Suprapubic skin (tissue), 4 donors: ENCODE results near the gene LAT. TPM values are rescaled to one million over a fixed set of nuclear protein-coding genes. Genes with fewer than 3 reads are reported as not detected.
A peak's percentile ranks its signal among the peaks of the same experiment; 100 is the strongest.

Experiments
- DNase-seq, 2 donors: peaks; one replicate each; pipeline ENCODE4 v3.0.0-alpha.2; 2019; ENCODE audit warnings: low spot score in 2 of 2
- H3K27ac ChIP-seq: fragments of 200-600 bp; sonication (generic); one replicate; pipeline ENCODE4 v1.5.1; 2019
- H3K27me3 ChIP-seq: fragments of 200-600 bp; sonication (generic); one replicate; pipeline ENCODE4 v1.5.1; 2019
- H3K36me3 ChIP-seq: fragments of 200-600 bp; sonication (generic); one replicate; pipeline ENCODE4 v1.5.1; 2019
- H3K4me1 ChIP-seq: fragments of 200-600 bp; sonication (generic); one replicate; pipeline ENCODE4 v1.5.1; 2019
- H3K4me3 ChIP-seq: fragments of 200-600 bp; sonication (generic); one replicate; pipeline ENCODE4 v1.5.1; 2019; ENCODE audit warnings: mild to moderate bottlenecking
- H3K9me3 ChIP-seq: fragments of 200-600 bp; sonication (generic); one replicate; pipeline ENCODE4 v1.5.1; 2019
- CTCF ChIP-seq, 2 donors: fragments of 200-600 bp in 1 of 2; fragments of 450-650 bp in 1 of 2; sonication (generic) in 1 of 2; IDR thresholded peaks; one replicate each; pipeline ENCODE4 v1.5.1; 2016 to 2019; ENCODE audit warnings: antibody characterized with exemption in 2 of 2, mild to moderate bottlenecking in 1 of 2, moderate library complexity in 1 of 2
- EP300 ChIP-seq: sonication (generic); formaldehyde crosslinking; IDR thresholded peaks from one replicate; pipeline ENCODE4 v1.6.1; 2017; ENCODE audit warnings: antibody characterized with exemption
- POLR2A ChIP-seq, 2 donors: fragments of 450-650 bp; IDR thresholded peaks; one replicate each; pipeline ENCODE4 v1.6.1; 2017; ENCODE audit warnings: antibody characterized with exemption in 2 of 2, mild to moderate bottlenecking in 2 of 2, moderate library complexity in 2 of 2
- POLR2AphosphoS5 ChIP-seq, 3 donors: sonication (generic); formaldehyde crosslinking; IDR thresholded peaks; one replicate each; pipeline ENCODE4 v1.6.1; 2017; ENCODE audit warnings: antibody characterized with exemption in 3 of 3
- WGBS: methylation state at CpG from one replicate; pipeline ENCODE4 v1.1.5; 2018; 5-methylcytosine and 5-hydroxymethylcytosine counted together
- total RNA-seq, 4 donors: library from RNA; depleted of rRNA; stranded (reverse); fragments of >200 nt; gene quantifications; one replicate each; pipeline ENCODE4 v1.1.0, GENCODE V29; 2016

The LAT gene
- total RNA-seq = 10 to 100 TPM in 2 of 4 donors, 1 to 10 TPM in 2; 1.3 to 17.9 (median 9.9) TPM

GRCh38 chr16:28984619-28985135 lies at the start of gene LAT:
Gene LAT (plus strand): TSS chr16:28985052. CDS start chr16:28985418, 366 bp downstream.
- TF ChIP-seq CTCF (IDR thresholded peaks at IDR 0.05) = no peak
- no peak for TF ChIP-seq POLR2AphosphoS5 (IDR thresholded peaks at IDR 0.05)
- Histone ChIP-seq H3K36me3 (peaks cover 97% of the 10 kb centered on the region), H3K4me1 (no peaks in the 10 kb centered on the region), H3K27ac (no peak within 1 kb of the TSS), H3K4me3 (peak within 1 kb of the TSS; percentile 31), H3K9me3 (no peaks in the 10 kb centered on the region), H3K27me3 (no peaks in the 10 kb centered on the region)
- DNase-seq = no peak
- WGBS = 92% methylated on average over 4 of the region's 24 CpGs

- peaks cover 3% of the 10 kb centered on the region for H3K4me1 ChIP-seq
- no peak for TF ChIP-seq CTCF (IDR thresholded peaks at IDR 0.05)
- TF ChIP-seq POLR2AphosphoS5 (IDR thresholded peaks at IDR 0.05) = no peak
- TF ChIP-seq EP300 = no peak
- no peak for TF ChIP-seq POLR2A (IDR thresholded peaks at IDR 0.05)
- no peaks in the 10 kb centered on the region for H3K9me3 ChIP-seq
- no peak overlapping the region for H3K4me3 ChIP-seq
- H3K27me3 ChIP-seq = no peaks in the 10 kb centered on the region
- no peaks in the 10 kb centered on the region for H3K36me3 ChIP-seq
- DNase-seq = no peak
- H3K27ac ChIP-seq = no peak overlapping the region
- WGBS = 96% methylated on average over 4 of the region's 4 CpGs
Observed at GRCh38 chr16:28935346-28935745, 49.5 kb upstream of the LAT start.

GRCh38 chr16:28935924-28936783 lies 48.7 kb upstream of the LAT start:
- TF ChIP-seq CTCF (IDR thresholded peaks at IDR 0.05) (no peak), POLR2A (IDR thresholded peaks at IDR 0.05) (no peak), EP300 (no peak), POLR2AphosphoS5 (IDR thresholded peaks at IDR 0.05) (no peak)
- Histone ChIP-seq H3K36me3 (no peaks in the 10 kb centered on the region), H3K9me3 (no peaks in the 10 kb centered on the region), H3K27me3 (no peaks in the 10 kb centered on the region), H3K4me3 (peak overlapping the region; percentile 24), H3K4me1 (peaks cover 3% of the 10 kb centered on the region), H3K27ac (no peak overlapping the region)
- peak; percentile 83 to 87 for DNase-seq
- 33% methylated on average over 36 of the region's 36 CpGs for WGBS

- H3K4me3 ChIP-seq = peak overlapping the region; percentile 24
- TF ChIP-seq CTCF (IDR thresholded peaks at IDR 0.05) = no peak
- no peak for TF ChIP-seq EP300
- no peak for TF ChIP-seq POLR2A (IDR thresholded peaks at IDR 0.05)
- TF ChIP-seq POLR2AphosphoS5 (IDR thresholded peaks at IDR 0.05) = no peak
- 81% methylated on average over 24 of the region's 26 CpGs for WGBS
Observed at GRCh38 chr16:28936784-28937155, 48.1 kb upstream of the LAT start.

GRCh38 chr16:28937222-28937876 lies 47.5 kb upstream of the LAT start:
- DNase-seq = no peak
- Histone ChIP-seq H3K27me3 (no peaks in the 10 kb centered on the region), H3K4me3 (no peak overlapping the region), H3K4me1 (peaks cover 3% of the 10 kb centered on the region), H3K36me3 (no peaks in the 10 kb centered on the region), H3K27ac (no peak overlapping the region), H3K9me3 (no peaks in the 10 kb centered on the region)
- WGBS = 82% methylated on average over 11 of the region's 14 CpGs
- TF ChIP-seq POLR2AphosphoS5 (IDR thresholded peaks at IDR 0.05) (no peak), EP300 (no peak), POLR2A (IDR thresholded peaks at IDR 0.05) (no peak), CTCF (IDR thresholded peaks at IDR 0.05) (no peak)

More at GRCh38 chr16:28936784-28937155, 48.1 kb upstream of the LAT start:
- H3K27me3 ChIP-seq = no peaks in the 10 kb centered on the region
- peaks cover 3% of the 10 kb centered on the region for H3K4me1 ChIP-seq
- DNase-seq = no peak
- H3K9me3 ChIP-seq = no peaks in the 10 kb centered on the region
- no peaks in the 10 kb centered on the region for H3K36me3 ChIP-seq
- H3K27ac ChIP-seq = no peak overlapping the region
